GM12874 (cell line): Measurements from ENCODE around the gene TM9SF4.

Experiments
- TF ChIP-seq, protein P1 (sequence below): IDR thresholded peaks from 2 replicates; pipeline ENCODE4 v1.5.1; 2011; ENCODE audit warnings: low read depth, mild to moderate bottlenecking, control low read depth, low read length, moderate library complexity; ENCODE audit not compliant: insufficient read depth

Gene TM9SF4

DNA sequence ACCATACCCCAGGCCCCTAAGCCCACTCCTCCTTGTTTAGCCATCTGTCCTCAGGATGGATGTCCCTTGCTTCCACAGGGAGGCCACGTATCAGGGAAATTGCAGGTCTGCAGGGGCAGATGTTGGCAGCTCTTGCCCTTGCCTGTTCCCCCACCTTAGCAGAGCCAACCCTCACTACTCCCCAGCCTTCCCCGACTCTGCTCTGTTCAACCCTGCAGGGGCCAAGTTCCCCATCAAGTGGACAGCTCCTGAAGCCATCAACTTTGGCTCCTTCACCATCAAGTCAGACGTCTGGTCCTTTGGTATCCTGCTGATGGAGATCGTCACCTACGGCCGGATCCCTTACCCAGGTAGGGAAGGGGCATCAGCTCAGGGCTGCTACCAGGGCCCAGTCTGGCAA, 10.7 kb upstream of the TM9SF4 start:
- TF ChIP-seq, protein P1, sequence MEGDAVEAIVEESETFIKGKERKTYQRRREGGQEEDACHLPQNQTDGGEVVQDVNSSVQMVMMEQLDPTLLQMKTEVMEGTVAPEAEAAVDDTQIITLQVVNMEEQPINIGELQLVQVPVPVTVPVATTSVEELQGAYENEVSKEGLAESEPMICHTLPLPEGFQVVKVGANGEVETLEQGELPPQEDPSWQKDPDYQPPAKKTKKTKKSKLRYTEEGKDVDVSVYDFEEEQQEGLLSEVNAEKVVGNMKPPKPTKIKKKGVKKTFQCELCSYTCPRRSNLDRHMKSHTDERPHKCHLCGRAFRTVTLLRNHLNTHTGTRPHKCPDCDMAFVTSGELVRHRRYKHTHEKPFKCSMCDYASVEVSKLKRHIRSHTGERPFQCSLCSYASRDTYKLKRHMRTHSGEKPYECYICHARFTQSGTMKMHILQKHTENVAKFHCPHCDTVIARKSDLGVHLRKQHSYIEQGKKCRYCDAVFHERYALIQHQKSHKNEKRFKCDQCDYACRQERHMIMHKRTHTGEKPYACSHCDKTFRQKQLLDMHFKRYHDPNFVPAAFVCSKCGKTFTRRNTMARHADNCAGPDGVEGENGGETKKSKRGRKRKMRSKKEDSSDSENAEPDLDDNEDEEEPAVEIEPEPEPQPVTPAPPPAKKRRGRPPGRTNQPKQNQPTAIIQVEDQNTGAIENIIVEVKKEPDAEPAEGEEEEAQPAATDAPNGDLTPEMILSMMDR: no peak

DNA sequence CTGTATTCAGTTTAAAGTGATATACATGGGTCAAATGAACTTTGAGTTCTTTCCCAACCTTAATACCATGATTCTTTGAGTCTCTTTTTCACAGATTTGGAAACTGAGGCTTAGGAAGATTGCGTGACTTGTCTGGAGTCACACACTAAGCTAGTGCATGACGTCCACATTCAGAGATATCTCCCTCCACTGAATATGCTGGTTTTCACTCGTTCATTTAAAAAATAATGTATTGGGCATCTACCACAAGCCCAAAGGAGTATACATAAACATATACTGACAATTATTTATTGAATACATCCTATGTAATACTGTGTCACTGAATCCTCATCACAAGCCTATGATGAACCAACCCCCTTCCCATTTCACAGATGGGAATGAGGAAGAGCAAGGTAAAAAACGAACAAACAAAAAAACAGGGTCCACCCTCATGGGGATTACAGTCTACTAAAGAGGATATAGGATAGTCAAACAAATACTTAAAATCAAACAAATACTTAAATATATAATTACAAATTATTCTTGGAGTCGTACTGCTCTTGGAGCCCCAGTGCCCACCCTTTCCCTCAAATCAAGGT, 611 bp upstream of the TM9SF4 start:
- TF ChIP-seq, protein P1: no peak

DNA sequence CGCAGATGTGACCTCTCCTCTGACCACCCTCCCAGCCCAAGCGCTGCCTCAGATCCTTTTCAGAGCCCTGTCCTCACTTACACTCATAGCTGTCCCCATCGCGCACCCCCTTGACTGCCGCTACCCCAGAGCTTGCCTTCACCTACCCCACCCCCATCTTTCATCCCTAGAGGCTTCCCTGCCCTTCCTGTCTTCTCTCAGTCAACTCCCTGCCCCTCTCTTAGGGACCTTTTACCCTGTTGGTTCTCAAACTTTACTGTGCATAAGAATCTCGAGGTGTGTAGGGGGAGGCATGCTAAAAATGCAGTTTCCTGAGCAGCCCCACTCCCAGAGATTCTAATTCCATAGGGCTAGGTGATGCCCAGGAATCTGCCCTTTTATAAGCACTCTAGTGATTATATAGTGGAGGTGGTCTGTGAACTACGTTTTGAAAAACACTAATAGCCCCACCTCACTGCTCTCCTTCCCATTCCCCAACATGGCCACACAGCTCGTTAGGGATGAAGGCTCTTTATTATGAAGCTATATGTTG, 725 bp downstream of the TM9SF4 start:
- TF ChIP-seq, protein P1: no peak

DNA sequence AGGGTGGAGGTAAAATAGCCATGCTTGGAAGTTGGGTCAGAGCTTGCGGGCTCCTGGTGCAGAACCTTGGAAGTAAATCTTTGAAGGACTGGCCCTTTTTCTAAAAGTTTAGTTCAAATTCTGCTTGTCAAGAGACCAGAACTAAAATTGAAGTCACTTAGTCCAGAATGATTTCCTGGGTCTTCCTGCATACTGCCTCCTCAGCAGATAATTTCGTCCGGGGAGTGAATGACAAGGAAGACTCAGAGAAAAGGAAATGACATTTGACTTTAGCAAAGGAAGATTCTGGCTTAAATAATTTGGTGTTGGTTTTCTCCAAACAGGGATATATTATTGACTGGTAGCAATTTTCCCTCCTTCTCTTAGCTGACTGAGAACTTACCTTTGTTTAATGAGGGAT, 1.2 kb downstream of the TM9SF4 start:
- TF ChIP-seq, protein P1: no peak

DNA sequence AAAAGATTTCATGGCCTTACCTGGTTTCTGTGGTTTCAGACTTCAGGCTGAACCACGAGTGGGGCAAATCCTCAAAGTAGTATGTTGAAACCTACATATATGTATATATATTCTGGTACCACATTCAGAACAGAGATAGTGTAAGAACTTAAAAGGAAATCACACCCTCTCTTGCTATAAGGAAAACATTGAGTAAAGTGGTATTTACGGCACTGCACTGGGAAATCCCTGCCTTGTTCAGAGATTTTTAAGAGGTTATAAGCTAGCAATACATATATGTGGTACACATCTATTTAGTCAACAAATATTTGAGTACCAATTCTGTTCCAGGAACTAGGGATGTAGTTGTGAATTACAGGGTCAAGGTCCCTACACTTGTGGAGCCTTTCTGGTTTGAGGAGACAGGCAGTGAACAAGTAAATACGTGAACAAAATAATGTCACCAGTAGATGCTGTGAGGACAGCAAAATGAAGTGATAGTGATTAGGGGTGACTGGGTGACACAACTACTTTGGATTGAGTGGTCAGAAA, 1.7 kb downstream of the TM9SF4 start:
- TF ChIP-seq, protein P1: no peak

DNA sequence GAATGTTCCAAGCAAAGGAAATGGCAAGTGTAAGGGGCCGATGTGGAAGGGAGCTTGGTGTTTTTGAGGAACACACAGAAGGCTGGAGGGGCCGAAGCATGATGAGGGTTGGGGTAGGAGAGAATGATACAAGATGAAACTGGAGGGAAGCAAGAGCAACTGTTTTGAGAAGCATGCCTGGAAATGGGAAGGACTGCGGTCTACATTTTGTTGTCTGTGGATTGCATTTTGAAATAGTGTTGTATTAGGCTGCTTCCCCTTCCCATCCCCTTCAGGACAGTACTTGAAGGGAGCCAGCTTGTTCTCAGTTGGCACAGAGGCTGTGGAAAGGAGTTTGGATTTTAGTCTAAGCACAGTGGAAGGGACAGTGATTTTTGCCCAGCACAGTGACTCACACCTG, 2.2 kb downstream of the TM9SF4 start:
- TF ChIP-seq, protein P1: no peak

DNA sequence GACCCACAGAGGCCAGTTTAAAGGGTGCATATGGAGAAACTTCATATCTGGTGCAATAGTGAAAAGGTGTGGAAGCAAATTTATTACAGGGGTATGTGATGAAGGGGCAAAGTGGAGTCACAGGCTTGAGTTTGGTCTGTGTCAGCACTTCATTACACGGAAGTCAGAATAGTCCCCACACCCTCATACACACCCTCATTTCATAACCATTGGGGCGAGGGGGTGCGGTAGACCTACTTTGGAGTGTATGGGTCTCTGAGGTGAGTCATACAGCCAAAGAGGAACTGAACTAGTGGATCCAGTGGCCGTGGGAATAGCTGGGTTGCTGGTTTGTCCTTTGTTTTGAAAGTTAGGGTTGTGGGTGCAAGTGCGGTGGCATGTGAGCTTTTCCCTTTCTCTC, 3.3 kb downstream of the TM9SF4 start:
- TF ChIP-seq, protein P1: no peak
